G401.6 (cell line): ENCODE measurements around the gene LAMC3.

Source experiments
- FAIRE-seq: peaks from 2 replicates; lab custom pipeline; 2012; peaks lifted over from hg19 to GRCh38; lab: Jason Lieb, UNC

The LAMC3 gene

DNA sequence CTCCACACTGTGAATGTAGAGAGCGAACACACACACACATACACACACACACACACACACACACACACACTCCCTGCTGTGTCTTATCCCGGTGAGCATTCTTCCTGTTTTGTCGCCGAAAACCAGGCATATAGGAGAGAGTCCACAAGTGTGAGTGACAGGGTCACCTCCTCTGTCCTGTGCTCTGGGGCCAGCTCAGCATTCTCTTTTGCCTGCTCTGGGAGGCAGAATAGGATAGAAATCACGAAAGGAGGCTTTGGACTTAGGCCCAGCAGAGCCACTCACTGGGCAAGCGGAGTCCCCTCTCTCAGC lies 3.0 kb downstream of the LAMC3 start:
- no peak for FAIRE-seq

DNA sequence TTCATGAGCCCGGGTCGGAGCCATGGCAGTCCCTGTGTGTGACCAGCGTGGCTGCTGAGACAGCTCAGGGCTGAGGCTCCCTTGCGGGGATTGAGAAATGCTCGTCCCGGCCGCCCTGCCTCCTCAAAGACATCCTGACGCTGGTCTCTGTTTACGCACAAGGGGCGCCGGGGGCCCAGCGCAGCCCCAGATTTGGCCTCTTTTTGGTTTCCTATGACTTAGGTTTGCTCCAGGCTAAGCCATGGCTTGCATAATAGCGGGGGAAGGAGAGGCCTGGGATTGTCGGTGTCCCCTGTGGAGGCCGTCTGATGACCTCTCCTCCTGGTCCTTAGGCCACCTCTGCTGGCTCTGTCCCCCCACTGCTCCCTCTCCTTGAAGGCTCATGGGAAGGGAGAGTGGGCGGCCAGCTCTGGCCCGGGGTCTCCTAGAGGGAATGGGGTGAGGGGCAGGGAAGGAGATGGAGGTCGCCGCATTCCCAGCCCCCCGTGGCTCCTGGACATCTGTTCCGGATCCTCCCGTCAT lies 3.5 kb downstream of the LAMC3 start:
- no peak for FAIRE-seq

DNA sequence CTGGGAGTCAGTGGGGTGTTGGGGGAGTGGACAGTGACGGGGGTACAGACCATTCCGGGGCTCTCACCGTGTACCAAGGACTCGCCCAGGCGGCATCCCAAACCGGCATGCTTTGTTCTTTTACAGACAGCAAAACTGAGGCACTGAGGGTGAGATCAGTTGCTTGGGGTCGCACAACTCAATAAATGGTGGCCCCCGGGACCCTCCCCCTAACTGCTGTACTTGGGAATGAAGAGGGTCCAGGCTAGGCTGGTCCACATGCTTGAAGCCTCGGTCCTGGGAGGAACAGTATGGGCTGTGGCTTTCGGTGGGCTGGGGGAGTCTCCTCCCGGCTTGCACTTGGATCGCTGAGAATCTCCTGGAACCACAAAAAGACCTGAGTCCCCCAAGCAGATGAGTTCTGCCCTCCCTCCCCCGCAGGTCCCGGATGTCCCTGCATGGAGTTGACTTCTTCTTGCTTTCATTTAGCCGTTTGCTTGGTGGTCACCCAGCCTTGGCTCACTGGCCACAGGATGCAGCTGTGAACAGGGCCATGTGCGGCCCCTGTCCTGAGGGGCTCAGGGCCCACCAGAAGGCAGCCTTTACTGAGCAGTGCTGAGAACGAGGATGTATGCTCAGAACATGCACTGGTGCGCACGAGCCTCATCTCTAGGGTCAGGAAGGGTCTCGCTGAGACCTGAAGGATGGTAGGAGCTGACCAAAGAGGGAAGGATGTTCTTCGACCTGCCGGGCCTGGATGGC lies 4.2 kb downstream of the LAMC3 start:
- no peak for FAIRE-seq

DNA sequence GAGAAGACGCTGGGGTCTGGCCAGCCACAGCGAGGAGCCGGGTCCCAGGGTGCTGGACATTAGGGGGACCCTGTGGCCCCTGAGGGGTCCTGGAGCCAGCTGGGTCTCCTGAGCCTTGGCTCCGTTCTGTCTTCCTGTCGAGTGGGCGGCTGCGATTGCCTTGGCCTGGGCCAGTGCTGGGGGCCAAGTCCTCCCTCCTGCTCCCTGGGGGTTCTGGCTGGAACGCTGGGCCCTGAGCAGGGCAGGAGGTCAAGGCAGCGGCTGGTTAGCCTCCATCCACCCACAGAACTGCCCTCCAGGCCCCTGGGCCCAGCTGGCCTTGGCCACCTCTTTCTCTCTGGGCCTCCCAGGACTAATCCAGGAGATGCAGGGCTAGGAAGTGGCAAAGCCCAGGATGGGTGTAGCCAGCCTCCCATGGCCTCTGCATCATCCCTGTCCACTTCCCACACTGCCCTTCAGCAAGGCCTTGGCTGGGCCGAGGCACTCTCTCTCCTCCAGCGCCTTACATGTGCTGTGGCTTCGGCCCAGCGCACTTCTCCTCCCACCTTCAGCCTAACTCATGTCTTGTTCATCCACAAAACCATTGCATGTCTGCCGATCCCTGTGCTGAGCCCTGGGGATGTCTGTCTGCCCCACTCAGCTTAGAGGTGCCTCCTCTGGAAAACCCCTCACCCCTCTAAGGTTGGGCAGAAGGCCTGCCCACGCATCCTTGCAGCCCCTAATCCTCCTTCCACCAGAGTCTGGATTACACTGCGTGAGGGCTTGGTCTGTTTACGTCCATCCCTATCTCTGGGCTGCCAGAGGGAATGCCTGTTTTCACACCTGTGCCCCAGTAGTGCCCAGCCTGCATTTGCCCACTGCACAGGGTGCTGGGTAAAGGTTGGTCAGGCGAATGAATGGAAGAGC lies 5.0 kb downstream of the LAMC3 start:
- no peak for FAIRE-seq

DNA sequence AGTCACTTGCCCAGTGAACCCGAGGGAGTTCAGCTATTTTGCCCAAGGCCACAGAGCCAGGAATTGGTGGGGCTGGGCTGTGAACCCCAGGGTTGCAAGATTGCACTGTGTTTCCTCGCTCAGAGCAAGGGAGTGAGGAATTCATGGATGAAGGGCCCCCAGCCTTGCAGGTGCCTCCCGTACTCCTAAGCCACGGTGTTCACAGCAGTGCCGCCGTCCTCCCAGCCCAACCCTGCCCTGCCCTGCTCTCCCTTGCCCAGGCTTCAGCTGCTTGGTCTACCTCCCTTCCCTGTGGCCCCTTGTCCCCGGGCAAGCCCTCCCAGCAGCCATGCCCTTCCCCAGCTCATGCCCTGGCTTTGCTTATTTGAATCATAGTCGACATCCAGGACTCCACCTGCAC lies 6.1 kb downstream of the LAMC3 start:
- no peak for FAIRE-seq

DNA sequence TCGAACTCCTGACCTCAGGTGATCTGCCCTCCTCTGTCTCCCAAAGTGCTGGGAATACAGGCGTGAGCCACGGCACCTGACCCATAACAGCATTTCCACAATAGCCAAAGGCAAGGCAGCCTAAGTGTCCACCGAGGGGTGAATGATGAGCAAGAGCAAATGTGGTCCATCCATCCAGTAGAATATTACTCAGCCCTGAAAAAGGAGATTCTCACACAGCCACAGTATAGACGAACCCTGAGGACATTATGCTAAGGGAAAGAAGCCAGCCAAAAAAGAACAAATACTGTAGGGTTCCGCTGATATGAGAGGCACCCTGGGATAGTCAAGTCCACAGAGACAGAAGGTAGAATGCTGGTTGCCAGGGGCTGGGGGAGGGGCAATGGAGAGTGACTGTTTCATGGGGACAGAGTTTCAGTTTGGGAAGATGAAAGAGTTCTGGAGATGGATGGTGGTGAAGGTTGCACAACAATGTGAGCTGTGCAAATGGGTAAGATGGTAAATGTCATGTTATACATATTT lies 7.0 kb downstream of the LAMC3 start:
- no peak for FAIRE-seq

DNA sequence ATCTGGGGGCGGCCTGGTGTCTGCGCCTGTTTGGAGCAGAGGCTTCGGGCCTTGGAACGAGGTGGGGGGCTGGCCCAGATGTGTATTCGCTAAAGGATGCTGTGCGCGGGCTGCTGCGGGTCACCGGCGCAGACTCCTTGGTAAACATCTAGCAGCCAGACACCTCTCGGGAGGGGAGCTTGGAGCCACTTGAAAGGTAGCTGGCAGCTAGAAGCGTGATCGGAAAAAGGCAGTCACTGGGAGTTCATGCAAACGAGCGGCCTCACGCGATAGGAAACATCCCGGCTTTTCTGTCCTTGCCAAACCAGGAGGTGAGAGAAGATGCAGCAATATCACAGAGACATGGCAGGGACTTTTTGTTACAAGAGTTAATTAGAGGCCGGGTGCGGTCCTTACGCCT lies 8.1 kb downstream of the LAMC3 start:
- FAIRE-seq, result no peak

DNA sequence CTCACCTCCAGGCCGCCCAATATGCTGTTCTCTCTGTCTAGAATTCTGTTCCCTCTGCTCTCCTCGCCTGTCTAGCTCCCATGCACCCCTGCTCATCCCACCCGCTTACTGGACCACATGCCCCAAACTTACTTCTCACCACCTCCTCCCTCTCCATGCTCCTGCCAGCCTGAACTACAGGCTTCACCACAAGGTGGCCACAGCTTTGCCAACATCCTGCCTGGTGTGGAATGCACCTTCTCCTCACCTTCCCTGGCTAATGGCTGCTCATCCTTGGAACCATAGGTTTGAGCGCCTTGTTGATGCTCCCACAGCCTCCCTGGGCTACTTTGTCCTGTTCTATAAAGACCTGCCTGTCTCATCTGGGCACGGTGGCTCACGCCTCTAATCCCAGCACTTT lies 9.6 kb downstream of the LAMC3 start:
- no peak for FAIRE-seq

DNA sequence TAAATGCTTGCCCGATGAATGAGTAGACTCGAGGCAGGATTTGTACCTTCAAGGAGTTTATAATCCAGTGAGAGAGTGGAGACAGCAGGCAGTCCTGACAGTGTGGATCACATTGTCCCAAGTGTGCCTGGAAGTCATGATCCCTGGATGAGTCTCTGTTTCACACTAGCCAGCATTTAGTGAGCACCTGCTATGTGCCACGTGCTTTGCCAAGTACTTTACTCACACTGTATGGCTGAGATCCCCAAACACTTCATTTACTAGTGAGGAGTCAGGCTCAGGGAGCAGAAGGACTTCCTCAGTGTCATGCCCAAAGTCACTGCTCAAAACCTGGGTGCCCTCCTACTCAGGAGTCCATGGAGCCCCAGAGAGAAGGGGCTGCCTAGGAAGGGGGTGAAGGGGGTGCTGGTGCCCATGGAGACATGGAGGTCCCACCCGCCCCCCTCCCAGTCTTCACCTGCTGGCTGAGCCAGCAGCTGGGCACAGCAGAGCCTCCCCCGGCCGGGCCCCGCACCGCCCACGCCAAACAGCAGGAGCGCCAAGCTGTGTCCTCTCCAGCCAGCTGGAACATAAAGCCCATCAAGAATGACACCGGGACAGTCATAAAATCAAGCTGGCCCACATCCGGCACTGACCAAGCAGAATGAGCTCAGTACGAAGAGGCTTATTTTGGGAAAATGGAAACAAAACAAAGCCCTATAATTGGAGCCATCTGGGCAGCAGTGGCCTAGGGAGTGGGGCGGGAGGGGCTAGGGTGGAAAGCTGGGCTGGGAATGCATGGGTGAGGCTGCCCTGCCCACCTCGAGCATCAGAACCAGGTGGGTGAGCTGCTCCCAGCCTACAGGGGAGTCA lies 10.6 kb downstream of the LAMC3 start:
- no peak for FAIRE-seq

DNA sequence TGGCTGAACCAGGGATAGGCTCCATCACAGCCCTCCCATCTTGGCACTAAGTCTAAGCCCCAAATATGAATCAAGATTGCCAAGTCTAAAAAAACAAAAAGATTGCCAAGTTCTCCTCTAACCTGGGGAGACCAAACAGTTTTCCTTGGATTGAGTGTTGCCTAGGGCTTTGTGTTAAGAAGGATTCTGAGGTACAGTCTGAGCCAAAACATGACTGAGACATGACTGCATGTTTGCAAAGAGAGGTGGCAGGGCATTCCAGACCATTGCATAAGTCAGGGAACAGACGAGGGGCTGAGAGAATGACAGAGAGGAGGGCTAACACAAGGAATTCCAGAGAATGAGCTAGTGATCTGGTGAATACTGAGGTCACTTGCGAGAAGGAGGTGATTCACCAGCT lies 11.4 kb downstream of the LAMC3 start:
- no peak for FAIRE-seq

DNA sequence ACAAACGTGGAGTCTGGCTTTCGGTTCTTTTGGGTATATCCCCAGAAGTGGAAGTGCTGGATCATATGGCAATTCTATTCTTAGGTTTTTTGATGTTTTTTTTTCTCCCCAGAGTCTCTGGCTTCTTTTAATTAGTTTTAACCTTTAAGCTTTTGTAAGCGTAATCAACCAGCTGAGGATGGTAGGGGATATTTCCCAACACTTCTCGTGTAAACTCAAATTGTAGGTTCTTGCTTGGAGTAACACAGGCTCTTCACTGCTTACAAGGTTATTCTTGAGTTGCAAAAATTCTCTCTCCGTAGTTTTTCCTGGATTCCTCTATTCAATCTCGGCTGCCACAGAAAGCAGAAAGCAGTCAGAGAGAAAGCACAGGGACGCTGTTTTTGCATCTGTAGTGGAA lies 11.9 kb downstream of the LAMC3 start:
- FAIRE-seq, result no peak

DNA sequence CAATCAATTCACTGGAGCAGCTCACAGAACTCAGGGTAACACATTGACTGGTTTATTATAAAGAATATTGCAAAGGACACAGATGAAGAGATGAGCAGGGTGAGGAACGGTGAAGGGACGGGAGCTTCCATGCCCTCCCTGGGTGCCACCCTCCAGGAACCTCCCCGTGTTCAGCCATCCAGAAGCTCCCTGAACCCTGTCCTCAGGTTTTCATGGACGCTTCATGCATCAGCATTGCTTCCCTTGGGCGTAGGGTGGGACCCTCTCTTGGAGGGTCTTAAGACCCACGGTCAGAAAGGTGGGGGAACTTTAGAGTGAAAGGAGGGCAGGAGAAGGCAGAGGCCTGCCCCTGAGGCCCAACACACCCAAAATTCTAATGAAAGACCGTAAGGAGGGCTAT lies 12.8 kb downstream of the LAMC3 start:
- FAIRE-seq, result no peak

DNA sequence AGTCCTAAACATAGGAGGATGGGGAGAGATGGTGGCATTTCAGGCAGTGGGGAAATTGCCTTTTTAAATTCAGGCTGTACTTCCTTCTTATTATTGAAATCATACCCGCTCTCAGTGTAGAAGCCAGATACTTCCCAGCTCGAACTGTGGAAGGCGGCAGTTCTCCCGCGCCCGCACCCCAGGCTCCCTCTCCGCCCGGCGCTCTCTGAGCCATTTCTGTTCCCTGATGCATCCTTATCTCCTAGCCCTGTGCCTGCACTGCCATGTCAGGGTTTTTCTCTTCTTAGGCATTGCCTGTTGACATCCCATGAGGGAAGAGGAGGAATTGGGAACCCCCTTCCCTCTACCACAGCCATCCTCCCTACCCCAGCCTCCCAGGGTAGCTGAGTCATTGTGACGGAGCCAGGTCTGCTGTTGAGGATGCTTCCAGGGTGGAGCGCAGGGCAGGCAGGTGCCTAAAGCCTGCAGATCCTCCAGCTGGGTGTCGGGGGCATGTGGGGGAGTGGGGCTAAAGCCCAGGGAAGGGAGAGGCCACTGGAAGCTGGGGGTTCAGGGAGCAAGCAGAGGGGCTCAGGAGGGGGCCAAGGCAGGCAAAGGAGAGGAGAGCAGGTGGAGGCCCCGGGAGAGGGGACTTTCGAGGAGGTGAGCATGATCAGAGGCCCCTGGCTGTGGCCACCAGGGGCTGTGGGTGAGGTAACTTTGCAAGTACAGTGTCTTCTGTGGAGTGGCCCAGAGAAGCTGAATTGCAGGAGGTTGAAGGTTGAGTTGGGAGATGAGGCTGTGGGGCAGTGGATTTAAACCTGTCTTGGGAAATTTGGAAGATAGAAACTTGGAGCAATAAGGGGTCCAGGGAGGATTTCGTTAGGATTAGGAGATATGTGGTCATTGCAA lies 16.2 kb downstream of the LAMC3 start:
- FAIRE-seq, result no peak

DNA sequence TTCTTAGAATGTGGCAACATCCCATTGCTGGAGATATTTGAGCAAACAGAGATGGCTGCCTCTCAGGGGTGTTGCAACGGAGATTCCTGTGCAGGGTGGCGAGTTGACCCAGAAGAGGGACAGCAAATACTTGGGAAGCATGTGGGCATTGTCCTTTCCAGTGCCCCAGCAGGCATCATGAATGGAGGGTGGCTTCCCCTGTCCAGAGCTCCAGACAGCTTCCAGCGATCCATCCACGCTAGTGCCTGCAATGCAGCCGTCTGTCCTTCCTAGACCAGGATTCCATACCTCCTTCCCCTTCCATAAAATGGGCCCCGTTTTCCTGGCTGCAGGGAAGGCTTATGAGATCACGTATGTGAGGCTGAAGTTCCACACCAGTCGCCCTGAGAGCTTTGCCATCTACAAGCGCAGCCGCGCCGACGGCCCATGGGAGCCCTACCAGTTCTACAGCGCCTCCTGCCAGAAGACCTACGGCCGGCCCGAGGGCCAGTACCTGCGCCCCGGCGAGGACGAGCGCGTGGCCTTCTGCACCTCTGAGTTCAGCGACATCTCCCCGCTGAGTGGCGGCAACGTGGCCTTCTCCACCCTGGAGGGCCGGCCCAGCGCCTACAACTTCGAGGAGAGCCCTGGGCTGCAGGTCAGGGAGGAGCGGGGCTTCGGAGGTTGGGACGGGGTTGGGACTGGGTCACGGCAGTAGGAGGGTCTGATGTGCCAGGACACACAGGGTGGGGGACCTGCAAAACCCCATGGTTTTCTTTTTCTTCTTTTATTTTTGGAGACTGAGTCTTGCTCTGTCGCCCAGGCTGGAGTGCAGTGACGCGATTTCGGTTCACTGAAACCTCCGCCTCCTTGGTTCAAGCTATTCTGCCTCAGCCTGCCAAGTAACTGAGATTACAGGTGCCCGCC lies 17.2 kb downstream of the LAMC3 start:
- FAIRE-seq, result no peak

DNA sequence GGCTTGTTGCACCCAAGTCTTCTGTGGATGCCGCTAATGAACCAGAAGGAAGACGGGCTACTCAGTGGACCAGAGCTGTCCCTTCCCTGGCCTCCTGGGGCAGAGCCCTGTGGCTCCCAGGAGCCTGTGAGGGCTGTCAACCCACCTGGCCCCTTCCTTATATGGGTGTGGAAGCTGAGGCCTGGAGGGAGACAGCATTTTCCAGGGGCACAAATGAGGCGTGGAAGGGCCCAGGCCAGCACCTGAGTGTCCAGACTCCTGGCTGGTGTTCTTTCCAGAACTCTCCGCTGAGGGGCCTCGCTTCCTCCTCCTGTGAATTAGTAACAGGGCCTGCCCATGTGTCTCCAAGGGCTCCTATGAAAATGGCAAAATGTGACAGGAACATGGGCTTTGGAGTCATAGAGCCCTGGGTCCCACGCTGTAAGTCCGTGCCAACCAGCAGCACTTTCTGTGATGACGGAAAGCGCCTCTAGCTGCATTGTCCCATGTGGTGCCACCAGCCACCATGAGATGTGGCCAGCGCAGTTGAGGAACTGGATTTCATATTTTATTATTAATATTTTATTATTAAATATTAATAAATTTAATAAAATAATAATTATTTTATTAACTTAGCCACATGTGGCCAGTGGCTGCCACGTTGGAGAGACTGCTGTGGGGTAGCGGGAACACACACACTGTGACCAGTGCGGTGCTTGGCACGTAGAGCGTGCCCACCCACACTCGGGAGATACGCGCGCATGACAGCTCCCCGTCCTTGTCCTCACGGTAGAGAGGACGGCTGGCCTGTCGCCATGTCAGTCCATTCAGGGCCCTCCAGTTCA lies 18.3 kb downstream of the LAMC3 start:
- FAIRE-seq, result no peak

DNA sequence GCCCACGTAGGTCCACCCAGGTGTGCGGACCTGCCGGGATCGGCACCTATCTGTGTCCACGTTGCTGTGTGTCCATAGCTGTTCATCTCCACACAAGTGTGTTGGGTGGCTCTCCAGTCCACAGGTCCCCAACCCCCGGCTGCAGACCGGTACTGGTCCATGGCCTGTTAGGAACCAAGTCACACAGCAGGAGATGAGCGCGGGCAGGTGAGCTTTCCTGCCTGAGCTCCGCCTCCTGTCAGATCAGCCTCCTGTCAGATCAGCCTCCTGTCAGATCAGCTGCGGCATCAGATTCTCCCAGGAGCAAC lies 18.9 kb downstream of the LAMC3 start:
- FAIRE-seq, result no peak

DNA sequence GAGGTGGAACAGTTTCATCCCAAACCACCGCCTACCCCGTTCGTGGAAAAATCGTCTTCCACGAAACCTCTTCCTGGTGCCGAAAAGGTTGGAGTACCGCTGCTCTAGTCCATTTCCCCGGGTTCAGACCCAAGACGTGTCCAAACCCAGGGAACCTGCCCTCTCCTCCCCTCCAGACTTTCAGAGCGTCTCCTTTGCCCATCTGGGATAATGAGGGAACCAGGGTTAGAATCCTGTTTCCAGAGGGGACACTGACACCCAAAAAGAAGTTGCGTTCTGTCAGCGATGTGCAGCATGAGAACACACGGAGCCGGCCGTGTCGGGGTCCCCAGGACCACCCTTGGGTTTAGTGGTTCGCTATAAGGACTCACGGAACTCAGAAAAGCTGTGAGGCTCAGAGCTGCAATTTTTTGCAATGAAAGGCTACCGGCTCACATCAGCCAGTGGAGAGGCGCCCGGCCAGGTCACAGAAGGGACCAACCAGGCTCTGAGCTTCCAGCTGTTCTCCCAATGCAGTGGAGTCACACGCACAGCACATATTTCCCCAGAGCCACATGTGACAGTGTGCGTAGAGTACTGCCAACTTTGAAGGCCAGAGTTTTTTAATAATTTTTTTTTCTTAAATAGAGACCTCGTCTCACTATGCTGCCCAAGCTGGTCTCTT lies 19.4 kb downstream of the LAMC3 start:
- no peak for FAIRE-seq

DNA sequence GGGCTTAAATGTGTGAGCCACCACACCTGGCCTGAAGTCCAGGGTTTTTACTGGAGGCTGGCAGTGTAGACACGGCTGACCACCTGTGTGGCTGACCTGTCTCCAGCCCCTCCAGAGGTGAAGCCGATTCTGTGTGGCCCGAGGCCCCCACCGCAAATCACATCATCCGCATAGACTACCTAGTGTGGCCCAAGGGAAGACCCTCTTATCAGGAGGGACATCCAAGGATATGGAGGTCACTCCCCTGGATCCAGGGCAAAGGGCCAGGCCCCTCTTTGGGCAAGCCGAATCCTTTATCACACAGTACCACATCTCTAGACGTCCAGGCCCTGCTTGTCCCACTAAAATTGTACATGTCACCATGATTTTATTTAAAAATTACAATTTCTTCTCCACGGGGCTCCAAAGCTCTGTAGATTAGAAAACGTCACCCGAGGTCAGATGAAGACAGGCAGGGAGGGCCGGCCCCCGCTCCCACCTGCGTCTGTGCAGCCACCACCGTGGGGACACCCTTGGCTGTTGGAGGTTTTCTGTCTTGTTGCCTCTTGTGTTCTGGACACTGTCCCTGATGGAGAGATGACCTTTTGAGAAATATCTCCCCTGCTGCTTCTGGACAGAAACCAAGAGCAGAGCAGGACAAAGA lies 20.1 kb downstream of the LAMC3 start:
- FAIRE-seq, result no peak

DNA sequence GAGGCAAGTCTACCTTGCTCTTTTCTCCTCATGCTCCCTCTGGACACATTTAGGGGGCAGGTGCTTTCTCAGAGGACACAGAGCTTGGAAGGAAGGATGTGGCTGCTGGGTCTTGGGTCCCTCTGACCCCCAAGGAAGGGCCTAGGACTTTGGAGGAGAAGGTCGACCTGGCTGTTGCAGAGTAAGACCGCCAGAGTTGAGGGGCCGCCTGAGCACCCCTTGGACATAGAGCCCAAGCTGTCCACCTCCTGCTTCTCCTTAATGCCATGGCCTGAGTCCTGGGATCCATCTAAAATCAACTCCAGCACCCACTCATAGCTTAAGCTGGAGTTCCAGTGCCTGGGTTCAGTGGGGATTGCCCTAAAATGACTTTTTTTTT lies 20.6 kb downstream of the LAMC3 start:
- FAIRE-seq, result no peak
